Stimulated activated naive CD8-positive, alpha-beta T cell treated with anti-CD3 and anti-CD28 coated beads, Interleukin-15, Interleukin-2, amounts not matched to agents 100 ng/mL and 50 ng/mL, for 24 hours (primary cell): ENCODE data around the gene CSMD2.

Experiments
- H3K27ac Mint-ChIP-seq: one replicate; pipeline ENCODE4 v1.8.0; 2021; ENCODE audit warnings: mild to moderate bottlenecking, mixed read lengths
- H3K27me3 Mint-ChIP-seq: one replicate; pipeline ENCODE4 v1.8.0; 2021; ENCODE audit warnings: mixed read lengths
- H3K36me3 Mint-ChIP-seq: one replicate; pipeline ENCODE4 v1.8.0; 2021; ENCODE audit warnings: low read depth, mixed read lengths
- H3K4me1 Mint-ChIP-seq: one replicate; pipeline ENCODE4 v1.8.0; 2021; ENCODE audit warnings: low read depth, mixed read lengths
- H3K4me3 Mint-ChIP-seq: one replicate; pipeline ENCODE4 v1.8.0; 2021; ENCODE audit warnings: mild to moderate bottlenecking, mixed read lengths
- H3K9me3 Mint-ChIP-seq: one replicate; pipeline ENCODE4 v1.8.0; 2021; ENCODE audit warnings: mixed read lengths

CSMD2 gene

DNA sequence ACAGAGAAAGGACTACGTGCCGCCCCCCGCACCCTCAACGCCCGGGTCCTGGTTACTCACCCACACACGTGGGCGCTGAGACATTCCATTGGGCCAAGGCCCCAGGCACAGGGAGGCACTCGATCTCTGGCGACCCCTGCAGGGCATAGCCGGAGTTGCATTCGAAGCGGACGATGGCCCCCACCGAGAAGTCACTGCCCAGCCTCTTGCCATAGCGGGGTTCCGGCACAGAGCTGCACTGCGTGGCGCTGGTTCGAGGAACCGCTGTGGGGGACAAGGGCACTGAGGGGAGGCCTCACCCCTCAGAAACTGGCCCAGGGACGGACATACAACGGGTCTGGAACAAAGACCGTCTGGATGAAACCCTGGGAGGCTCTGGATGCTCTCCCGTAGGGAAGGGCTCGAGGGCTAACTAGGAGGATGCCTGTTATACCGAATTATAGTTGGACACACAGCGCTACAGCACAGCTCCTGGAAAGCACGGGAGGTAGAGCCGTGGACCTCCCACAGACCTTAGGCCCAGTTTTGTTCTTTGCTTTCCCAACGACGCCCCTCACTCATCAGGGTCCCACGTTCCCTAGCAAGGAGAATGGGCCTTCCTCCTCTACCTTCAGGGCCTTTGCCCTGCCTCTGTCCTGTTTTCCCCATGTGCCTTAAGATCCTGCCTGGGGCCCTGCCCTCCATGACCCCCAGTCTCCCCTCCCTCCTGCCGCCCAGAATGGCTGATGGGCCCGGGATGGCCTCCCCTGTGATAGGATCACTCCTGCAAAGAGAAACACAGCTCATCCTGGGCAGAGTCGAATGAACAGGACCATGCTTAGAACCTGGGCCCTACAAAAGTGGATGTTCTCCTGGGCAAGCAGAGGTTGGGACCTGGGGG, 539.8 kb downstream of the CSMD2 start:
- H3K27me3 Mint-ChIP-seq, result peaks cover 30% of the 10 kb centered on the region
- H3K4me3 Mint-ChIP-seq, result no peak overlapping the region

DNA sequence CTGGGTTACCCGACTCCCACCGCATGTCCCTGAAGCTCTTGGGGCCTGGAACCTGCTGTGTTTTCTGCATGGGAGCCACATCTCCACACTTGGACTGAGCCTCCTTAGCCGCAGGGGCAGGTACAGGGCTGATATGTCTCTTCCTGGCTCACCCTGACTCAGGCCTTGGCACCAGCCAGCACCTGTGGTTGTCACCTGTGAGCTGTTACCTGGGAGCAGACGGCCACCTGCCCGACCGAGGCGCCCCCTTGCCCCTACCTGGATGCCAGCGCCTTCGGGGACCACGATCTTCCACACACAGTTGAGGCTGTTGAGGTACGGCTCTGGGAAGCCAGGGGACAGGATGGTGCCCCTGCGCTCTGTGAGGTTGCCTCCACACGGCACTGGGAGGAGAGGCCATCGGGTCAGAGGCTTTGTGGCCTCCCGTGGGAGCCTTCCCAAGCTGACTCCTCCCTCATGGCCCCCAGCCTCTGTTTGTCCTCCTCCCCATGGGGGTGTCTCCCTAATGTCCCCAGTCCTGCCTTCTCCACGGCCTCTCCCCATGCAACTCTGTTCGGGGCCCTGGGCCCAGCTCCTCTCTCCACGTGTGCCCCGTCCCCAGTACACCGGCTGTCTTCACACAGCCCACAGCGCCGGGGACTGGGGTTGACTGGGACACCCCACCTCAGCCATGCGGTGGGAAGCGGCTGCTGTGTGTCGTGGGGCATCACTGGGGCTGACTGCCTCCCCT, 540.6 kb downstream of the CSMD2 start:
- Mint-ChIP-seq H3K27me3 (peaks cover 29% of the 10 kb centered on the region), H3K4me3 (no peak overlapping the region), H3K4me1 (no peaks in the 10 kb centered on the region), H3K9me3 (no peaks in the 10 kb centered on the region), H3K36me3 (no peaks in the 10 kb centered on the region), H3K27ac (no peak overlapping the region)

More for the DNA sequence above, 539.8 kb downstream of the CSMD2 start:
- Mint-ChIP-seq H3K36me3 (no peaks in the 10 kb centered on the region), H3K27ac (no peak overlapping the region), H3K4me1 (no peaks in the 10 kb centered on the region), H3K9me3 (no peaks in the 10 kb centered on the region)

DNA sequence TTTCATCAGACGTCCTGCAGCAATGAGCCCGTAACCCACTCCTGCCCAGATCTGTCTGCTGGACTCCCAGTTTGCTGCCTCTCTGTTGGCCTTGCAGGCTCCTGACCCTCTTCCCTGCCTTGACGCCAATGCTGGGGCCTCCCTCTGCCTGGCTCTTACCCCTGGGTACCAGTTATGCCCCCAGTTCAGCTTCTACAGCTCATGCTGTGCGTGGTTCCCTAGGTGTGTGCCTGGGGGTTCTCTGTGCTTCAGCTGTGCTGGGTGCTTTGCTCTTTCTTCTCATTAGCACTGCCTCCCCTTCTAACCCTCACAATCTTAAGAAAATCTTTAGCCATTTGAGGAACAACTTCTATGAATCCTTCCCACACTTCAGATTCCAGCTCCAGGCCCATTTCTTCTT, 541.2 kb downstream of the CSMD2 start:
- H3K27me3 Mint-ChIP-seq, result peaks cover 28% of the 10 kb centered on the region
- H3K9me3 Mint-ChIP-seq, result no peaks in the 10 kb centered on the region
- H3K27ac Mint-ChIP-seq, result no peak overlapping the region
- H3K36me3 Mint-ChIP-seq, result no peaks in the 10 kb centered on the region
- H3K4me3 Mint-ChIP-seq, result no peak overlapping the region
- no peaks in the 10 kb centered on the region for H3K4me1 Mint-ChIP-seq

DNA sequence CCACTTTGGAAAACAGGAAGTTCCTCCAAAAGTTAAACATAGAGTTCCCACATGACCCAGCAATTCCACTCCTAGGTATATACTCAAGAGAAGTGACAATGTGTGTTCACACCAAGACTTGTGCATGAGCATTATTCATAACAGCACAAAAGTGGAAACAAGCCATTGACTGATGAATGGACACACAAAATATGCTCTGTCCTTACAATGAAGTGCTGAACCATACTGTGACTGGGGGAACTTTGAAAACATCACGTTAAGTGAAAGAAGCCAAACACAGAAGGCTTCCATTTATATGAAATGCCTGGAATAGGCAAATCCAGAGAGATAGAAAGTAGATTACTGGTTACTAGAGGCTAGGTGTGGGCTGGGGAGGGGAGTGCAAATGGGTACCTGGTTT, 542.3 kb downstream of the CSMD2 start:
- Mint-ChIP-seq H3K4me3 (no peak overlapping the region), H3K4me1 (no peaks in the 10 kb centered on the region), H3K36me3 (no peaks in the 10 kb centered on the region), H3K27ac (no peak overlapping the region), H3K9me3 (no peaks in the 10 kb centered on the region), H3K27me3 (peaks cover 19% of the 10 kb centered on the region)

DNA sequence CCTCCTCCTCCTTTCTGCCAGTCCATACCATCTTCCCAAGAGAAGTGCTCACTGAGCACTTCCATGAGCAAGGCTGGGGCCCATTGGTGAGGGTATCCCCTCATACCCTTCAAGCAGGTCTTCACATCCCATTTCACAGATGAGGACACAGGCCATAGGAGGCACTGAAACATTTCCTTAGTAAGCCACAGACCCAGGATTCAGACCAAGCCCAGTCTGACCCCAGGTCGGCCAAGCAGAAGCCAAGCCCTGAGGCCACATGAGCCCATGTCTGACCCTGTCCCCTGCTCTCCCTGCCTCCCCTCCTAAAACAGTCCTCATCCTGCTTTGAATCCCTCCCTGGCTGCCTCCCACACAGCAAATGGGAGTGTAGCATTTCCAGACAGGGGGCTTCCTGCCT, 546.4 kb downstream of the CSMD2 start:
- Mint-ChIP-seq H3K36me3 (no peaks in the 10 kb centered on the region), H3K27ac (no peak overlapping the region), H3K4me1 (no peaks in the 10 kb centered on the region), H3K9me3 (no peaks in the 10 kb centered on the region), H3K27me3 (peaks cover 30% of the 10 kb centered on the region), H3K4me3 (no peak overlapping the region)

DNA sequence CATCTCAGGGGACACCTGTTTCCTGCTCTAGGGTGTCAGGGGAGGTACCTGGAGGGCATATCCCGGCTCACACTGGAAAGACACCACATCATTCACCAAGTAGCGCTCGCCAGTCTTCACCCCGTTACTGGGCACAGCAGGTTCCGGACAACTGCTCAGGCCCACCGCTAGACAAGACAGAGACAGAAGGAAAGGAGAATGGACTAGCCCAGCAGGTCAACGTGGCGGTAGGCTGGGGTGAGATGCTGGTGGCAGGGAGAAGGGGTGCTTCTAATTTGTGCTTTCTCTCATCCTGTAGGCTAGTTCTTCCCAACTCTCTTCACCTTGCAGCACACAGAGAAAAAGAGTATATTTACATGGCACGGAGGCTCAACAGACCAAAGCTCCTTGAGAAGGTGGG, 547.6 kb downstream of the CSMD2 start:
- Mint-ChIP-seq H3K9me3 (no peaks in the 10 kb centered on the region), H3K27me3 (peaks cover 39% of the 10 kb centered on the region), H3K27ac (no peak overlapping the region), H3K4me3 (no peak overlapping the region), H3K4me1 (no peaks in the 10 kb centered on the region), H3K36me3 (no peaks in the 10 kb centered on the region)

DNA sequence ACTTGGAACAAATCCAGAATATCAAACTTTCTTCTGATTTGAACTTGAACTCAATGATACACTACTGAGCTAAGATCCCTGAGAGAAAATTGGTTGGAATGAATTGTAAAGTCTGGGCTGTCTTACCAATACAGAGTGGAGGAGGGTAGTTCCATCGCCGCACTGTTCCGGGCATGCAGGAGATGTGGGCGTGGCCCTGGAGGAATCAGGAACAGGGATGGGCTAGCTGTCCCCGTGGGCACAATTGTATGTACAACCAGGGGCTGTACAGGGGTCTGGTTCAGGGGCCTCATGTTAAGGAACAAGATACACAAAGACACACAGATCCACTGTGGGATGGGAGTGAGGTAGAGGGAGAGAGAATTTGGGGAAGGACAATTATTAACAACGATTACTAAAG, 548.2 kb downstream of the CSMD2 start:
- H3K9me3 Mint-ChIP-seq, result no peaks in the 10 kb centered on the region
- H3K4me3 Mint-ChIP-seq, result no peak overlapping the region
- H3K27ac Mint-ChIP-seq, result no peak overlapping the region
- H3K4me1 Mint-ChIP-seq, result no peaks in the 10 kb centered on the region
- no peaks in the 10 kb centered on the region for H3K36me3 Mint-ChIP-seq
- peaks cover 39% of the 10 kb centered on the region for H3K27me3 Mint-ChIP-seq

DNA sequence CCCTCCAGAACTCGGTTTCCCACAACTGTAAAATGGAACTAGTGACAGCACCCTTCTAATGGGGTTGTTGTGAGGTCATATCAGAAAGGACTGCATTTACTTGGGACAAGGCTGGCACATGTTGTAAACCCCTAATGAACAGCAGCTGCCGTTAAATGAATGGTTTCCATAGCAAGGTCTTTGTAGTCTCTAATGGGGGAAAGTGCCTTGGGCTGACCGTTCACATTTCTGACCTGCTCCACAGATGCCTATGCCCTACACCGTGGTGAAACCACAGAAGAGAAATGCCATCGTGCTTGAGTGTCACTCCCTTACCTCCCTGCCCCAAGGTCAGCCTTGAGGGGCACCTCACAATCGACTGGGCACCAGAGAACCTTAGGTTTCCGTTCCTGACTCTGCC, 549.5 kb downstream of the CSMD2 start:
- Mint-ChIP-seq H3K4me3 (no peak overlapping the region), H3K27ac (no peak overlapping the region), H3K27me3 (peaks cover 34% of the 10 kb centered on the region), H3K9me3 (no peaks in the 10 kb centered on the region), H3K4me1 (no peaks in the 10 kb centered on the region), H3K36me3 (no peaks in the 10 kb centered on the region)

DNA sequence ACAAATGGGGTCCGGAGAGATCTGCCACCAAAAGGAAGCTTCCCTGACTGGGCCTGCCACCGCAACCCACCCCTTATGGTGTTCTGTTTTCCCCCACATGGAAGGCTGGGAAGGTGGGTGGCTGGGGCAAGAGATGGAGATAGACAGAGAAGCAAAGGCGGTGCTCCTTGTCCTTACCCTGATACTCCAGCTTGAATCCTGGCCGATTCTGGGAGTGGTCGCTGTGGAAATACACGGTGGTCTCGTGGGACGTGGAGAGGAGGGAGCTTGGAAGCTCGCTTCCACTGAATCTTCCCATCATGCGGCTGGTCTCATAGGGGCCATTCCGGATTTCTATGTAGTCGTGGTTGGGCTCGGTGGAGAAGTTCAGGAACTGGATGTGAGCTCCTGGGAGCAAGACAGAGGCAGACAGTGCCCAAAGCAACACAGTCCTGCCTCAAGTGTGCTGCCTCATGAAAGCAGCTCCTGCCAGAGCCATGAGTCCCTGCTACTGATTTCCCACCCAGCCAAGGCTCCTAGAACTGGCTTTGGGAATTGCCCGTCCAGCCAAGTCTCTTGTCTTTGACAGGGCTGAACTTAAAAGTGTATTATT, 554.1 kb downstream of the CSMD2 start:
- Mint-ChIP-seq H3K27ac (no peak overlapping the region), H3K27me3 (peaks cover 23% of the 10 kb centered on the region), H3K4me3 (no peak overlapping the region), H3K4me1 (no peaks in the 10 kb centered on the region), H3K36me3 (no peaks in the 10 kb centered on the region), H3K9me3 (no peaks in the 10 kb centered on the region)

DNA sequence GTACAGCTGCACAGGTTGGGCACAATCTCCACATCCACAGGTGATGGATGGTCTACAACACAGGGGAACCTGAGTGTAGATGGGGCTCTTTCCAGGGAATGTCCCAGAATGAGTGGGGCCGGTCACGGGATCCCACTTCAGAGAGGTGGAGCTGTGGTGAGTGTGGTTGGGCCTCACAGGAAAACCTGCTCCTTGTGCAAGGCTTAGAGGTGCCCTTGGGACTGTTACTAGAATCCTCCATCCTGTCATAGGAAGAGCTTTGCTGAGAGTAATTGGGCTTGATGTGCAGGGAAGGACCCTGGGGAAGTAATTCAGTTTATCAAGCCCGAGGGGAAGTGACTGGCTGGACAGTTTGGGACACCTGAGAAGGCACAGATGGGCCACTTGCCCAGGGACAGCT, 554.6 kb downstream of the CSMD2 start:
- H3K4me3 Mint-ChIP-seq, result no peak overlapping the region
- no peaks in the 10 kb centered on the region for H3K36me3 Mint-ChIP-seq
- no peaks in the 10 kb centered on the region for H3K4me1 Mint-ChIP-seq
- no peak overlapping the region for H3K27ac Mint-ChIP-seq
- peaks cover 17% of the 10 kb centered on the region for H3K27me3 Mint-ChIP-seq
- no peaks in the 10 kb centered on the region for H3K9me3 Mint-ChIP-seq

DNA sequence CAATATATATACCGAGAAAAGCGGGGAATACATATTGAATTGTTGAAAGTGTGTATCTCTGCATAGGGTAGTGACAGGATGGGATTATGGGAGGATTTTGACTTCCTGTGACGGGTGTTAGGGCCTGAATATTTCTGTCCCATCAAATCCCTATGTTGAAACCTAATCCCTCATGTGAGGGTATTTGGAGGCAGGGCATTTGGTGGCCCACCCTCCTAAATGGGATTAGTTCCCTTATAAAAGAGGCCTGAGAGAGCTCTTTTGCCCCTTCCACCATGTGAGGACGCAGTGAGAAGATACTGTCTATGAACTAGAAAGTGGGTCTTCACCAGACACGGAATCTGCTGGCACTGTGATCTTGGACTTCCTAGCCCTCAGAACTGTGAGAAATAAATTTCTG, 555.3 kb downstream of the CSMD2 start:
- H3K4me3 Mint-ChIP-seq, result no peak overlapping the region
- H3K27ac Mint-ChIP-seq, result no peak overlapping the region
- no peaks in the 10 kb centered on the region for H3K9me3 Mint-ChIP-seq
- H3K36me3 Mint-ChIP-seq, result no peaks in the 10 kb centered on the region
- H3K4me1 Mint-ChIP-seq, result no peaks in the 10 kb centered on the region
- peaks cover 13% of the 10 kb centered on the region for H3K27me3 Mint-ChIP-seq

DNA sequence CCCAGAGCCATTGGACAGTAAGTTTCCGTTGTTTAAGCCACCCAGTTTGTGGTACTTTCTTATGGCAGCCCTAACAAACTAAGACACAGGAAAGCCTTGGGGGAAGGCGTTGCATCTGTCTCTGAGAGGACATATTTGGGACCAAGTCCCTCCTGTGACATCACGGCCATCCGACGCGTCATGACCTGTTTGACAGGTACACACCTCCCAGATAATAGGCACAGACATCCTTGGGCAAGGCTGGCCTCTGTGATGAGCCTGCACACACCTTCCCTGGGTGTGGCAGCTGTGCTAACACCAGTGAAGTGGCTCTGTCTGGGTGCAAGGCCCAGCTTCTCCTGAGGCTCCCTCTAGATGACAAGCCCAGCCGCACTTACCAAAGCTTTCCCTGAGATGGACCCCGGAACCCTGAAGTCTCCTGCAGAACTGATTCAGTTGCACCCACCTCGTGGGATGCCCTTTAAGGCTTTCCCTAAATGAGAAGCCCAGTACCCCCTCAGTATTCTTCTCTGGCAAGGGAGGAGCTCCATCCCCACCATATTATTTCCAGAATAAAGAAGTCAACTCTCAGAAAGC, 556.1 kb downstream of the CSMD2 start:
- no peak overlapping the region for H3K4me3 Mint-ChIP-seq
- H3K27ac Mint-ChIP-seq, result no peak overlapping the region
- H3K36me3 Mint-ChIP-seq, result no peaks in the 10 kb centered on the region
- H3K27me3 Mint-ChIP-seq, result peaks cover 12% of the 10 kb centered on the region
- no peaks in the 10 kb centered on the region for H3K4me1 Mint-ChIP-seq
- no peaks in the 10 kb centered on the region for H3K9me3 Mint-ChIP-seq

DNA sequence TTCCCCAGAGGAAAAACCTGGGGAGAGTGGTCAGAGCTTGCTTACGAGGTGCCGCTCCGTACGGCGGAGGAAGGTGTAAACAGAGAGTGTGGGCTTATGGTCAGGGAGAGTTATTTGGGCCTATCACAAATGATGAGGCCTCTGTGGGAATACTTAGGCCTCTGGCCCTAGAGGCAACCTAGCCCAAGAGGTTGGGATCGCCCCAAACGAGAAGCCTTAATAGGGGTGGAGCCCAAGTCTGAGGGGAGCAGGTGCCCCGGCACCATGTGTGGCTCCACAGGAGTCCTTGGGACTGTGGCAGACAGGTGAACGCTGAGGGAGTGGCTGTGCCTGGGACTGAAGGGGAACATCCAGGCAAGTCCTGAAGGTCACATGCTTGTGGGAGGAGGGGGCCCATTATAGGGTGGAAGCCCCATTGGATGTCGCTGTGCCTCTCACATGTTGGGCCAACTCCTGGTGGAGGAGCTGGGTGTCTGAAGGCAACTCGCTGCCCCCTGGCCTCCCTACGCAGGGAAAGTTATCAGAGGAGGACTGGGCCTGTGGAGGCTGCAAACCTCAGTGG, 557.5 kb downstream of the CSMD2 start:
- Mint-ChIP-seq H3K9me3 (no peaks in the 10 kb centered on the region), H3K27ac (no peak overlapping the region), H3K27me3 (peaks cover 3% of the 10 kb centered on the region), H3K4me1 (no peaks in the 10 kb centered on the region), H3K36me3 (no peaks in the 10 kb centered on the region), H3K4me3 (no peak overlapping the region)

DNA sequence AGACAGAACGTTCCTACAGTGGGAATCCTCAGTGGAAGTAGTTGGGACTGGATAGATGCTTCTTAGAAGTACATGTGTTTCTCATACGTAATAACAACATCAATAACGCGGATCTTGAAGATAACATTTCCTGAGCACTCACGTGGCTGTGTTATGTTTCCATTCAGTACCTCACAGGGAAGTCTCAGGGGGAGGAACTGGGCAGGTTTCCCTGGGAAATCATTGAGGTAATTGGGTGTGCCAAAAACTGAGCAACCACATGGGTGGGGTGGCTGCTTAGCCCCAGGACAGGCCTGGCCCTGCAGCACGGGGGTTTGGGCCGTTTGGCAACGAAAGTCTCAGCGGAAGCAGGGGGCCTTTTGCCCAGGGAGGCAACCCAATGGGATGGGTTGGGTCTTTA, 558.8 kb downstream of the CSMD2 start:
- no peak overlapping the region for H3K4me3 Mint-ChIP-seq
- H3K27me3 Mint-ChIP-seq, result peaks cover 3% of the 10 kb centered on the region
- H3K9me3 Mint-ChIP-seq, result no peaks in the 10 kb centered on the region
- H3K4me1 Mint-ChIP-seq, result no peaks in the 10 kb centered on the region
- H3K27ac Mint-ChIP-seq, result no peak overlapping the region
- no peaks in the 10 kb centered on the region for H3K36me3 Mint-ChIP-seq

DNA sequence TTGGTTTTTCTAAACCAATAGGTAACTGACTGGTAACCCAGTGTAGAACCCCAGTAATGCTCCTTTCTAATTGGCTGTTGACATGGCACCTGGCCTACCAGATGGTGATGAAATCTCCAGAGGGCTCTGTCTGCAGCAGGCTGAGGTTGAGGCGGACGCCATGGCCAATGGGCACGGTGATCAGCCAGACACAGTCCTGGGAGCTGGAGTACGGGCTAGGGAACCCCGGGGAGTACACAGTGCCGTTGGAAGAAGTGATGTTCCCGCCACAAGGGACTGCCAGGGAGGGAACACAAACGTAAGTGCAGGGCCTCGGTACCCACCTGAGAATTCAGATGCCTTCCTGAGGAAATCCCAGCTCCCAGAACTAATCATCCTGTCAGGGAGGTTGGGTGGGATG, 562.8 kb downstream of the CSMD2 start:
- Mint-ChIP-seq H3K36me3 (no peaks in the 10 kb centered on the region), H3K9me3 (no peaks in the 10 kb centered on the region), H3K27ac (no peak overlapping the region), H3K4me1 (no peaks in the 10 kb centered on the region), H3K4me3 (no peak overlapping the region), H3K27me3 (peaks cover 15% of the 10 kb centered on the region)
